SK-N-SH treated with all-trans-retinoic acid at 6 μM for 48 hours (cell line): ENCODE data around the gene KCNA1.

Experiments
- GLIS3 ChIP-seq: fragments of 250-450 bp; sonication (Bioruptor Pico); IDR thresholded peaks from 2 replicates; pipeline ENCODE4 v1.5.0; 2020; ENCODE audit warnings: mild to moderate bottlenecking, moderate library complexity
- SNAI2 ChIP-seq: fragments of 250-450 bp; sonication (Bioruptor Pico); IDR thresholded peaks from 2 replicates; pipeline ENCODE4 v1.5.0; 2020; ENCODE audit warnings: mild to moderate bottlenecking, moderate library complexity
- ZFP30 ChIP-seq: fragments of 450-650 bp; formaldehyde crosslinking; IDR thresholded peaks from 2 replicates; pipeline ENCODE4 v1.5.0; 2022; ENCODE audit warnings: mild to moderate bottlenecking, moderate library complexity

GRCh38 chr12:4909410-4909733 lies 333 bp upstream of the KCNA1 start:
- TF ChIP-seq SNAI2 (CRISPR knock-in tag) (no peak), GLIS3 (CRISPR knock-in tag) (no peak), ZFP30 (CRISPR knock-in tag) (no peak)
